ENCODE results near the gene LMF2. TPM values are rescaled to one million over a fixed set of nuclear protein-coding genes. Genes with fewer than 3 reads are reported as not detected.

Gene LMF2
- total RNA-seq, 1 donor from 2014 or later: 65.8 TPM

GRCh38 chr22:50460938-50461337 is 46.6 kb downstream of the LMF2 start:
- Histone ChIP-seq H3K4me3 (no peak overlapping the region), H3K9me3 (no peaks in the 10 kb centered on the region), H3K36me3 (peaks cover 96% of the 10 kb centered on the region), H3K27ac (no peak overlapping the region), H3K4me1 (no peaks in the 10 kb centered on the region), H3K27me3 (no peaks in the 10 kb centered on the region)
- intact Hi-C loops (cut with DNase I): no loop called here
- peak; percentile 61 for ATAC-seq
- no peak for TF ChIP-seq CTCF (IDR thresholded peaks at IDR 0.05)
- DNase-seq: peak; percentile 80

GRCh38 chr22:50459496-50460140 is 47.9 kb downstream of the LMF2 start:
- peaks cover 97% of the 10 kb centered on the region for H3K36me3 ChIP-seq
- no peak for ATAC-seq
- no peak overlapping the region for H3K4me3 ChIP-seq
- H3K27me3 ChIP-seq: no peaks in the 10 kb centered on the region
- intact Hi-C loops (cut with DNase I): no loop called here
- DNase-seq: no peak
- H3K27ac ChIP-seq: no peak overlapping the region
- no peak for TF ChIP-seq CTCF (IDR thresholded peaks at IDR 0.05)
- no peaks in the 10 kb centered on the region for H3K4me1 ChIP-seq
- H3K9me3 ChIP-seq: no peaks in the 10 kb centered on the region

- Histone ChIP-seq H3K27ac (no peak overlapping the region), H3K36me3 (peaks cover 97% of the 10 kb centered on the region), H3K4me3 (no peak overlapping the region), H3K27me3 (no peaks in the 10 kb centered on the region), H3K4me1 (no peaks in the 10 kb centered on the region), H3K9me3 (no peaks in the 10 kb centered on the region)
- no peak for TF ChIP-seq CTCF (IDR thresholded peaks at IDR 0.05)
- no peak for ATAC-seq
- DNase-seq: no peak
- intact Hi-C loops (cut with DNase I): no loop called here
Measured at GRCh38 chr22:50459016-50459415, 48.5 kb downstream of the LMF2 start.

- no peak for DNase-seq
- peaks cover 85% of the 10 kb centered on the region for H3K36me3 ChIP-seq
- no peak for ATAC-seq
- TF ChIP-seq CTCF (IDR thresholded peaks at IDR 0.05): no peak
- intact Hi-C loops (cut with DNase I): no loop called here
- no peaks in the 10 kb centered on the region for H3K4me1 ChIP-seq
- no peaks in the 10 kb centered on the region for H3K27me3 ChIP-seq
- H3K27ac ChIP-seq: no peak overlapping the region
- H3K9me3 ChIP-seq: no peaks in the 10 kb centered on the region
- no peak overlapping the region for H3K4me3 ChIP-seq
Measured at GRCh38 chr22:50456466-50457234, 50.9 kb downstream of the LMF2 start.

- Histone ChIP-seq H3K4me3 (no peak overlapping the region), H3K4me1 (no peaks in the 10 kb centered on the region), H3K27ac (no peak overlapping the region), H3K9me3 (no peaks in the 10 kb centered on the region), H3K27me3 (no peaks in the 10 kb centered on the region), H3K36me3 (peaks cover 80% of the 10 kb centered on the region)
- no peak for DNase-seq
- no peak for TF ChIP-seq CTCF (IDR thresholded peaks at IDR 0.05)
- intact Hi-C loops (cut with DNase I): no loop called here
- ATAC-seq: no peak
Measured at GRCh38 chr22:50456026-50456425, 51.5 kb downstream of the LMF2 start.
